DMS 273 treated with DMSO at 0.1 percent for 48 hours (cell line): Measurements from ENCODE around the gene LYRM4.

ENCODE experiments used
- DNase-seq: peaks from one replicate; lab custom pipeline; 2025; lab: John Stamatoyannopoulos, UW

LYRM4 gene

GRCh38 chr6:5280920-5281319 lies 20.2 kb upstream of the LYRM4 start:
- DNase-seq: no peak

GRCh38 chr6:5279891-5280338 lies 19.2 kb upstream of the LYRM4 start:
- no peak for DNase-seq

GRCh38 chr6:5278565-5279120 lies 17.9 kb upstream of the LYRM4 start:
- DNase-seq: no peak

GRCh38 chr6:5278047-5278446 lies 17.3 kb upstream of the LYRM4 start:
- no peak for DNase-seq

- DNase-seq: no peak
Observed at GRCh38 chr6:5277589-5277988, 16.8 kb upstream of the LYRM4 start.

GRCh38 chr6:5276581-5276980 lies 15.8 kb upstream of the LYRM4 start:
- DNase-seq: no peak

GRCh38 chr6:5275497-5275896 lies 14.7 kb upstream of the LYRM4 start:
- no peak for DNase-seq

- DNase-seq: no peak
Observed at GRCh38 chr6:5274231-5274630, 13.5 kb upstream of the LYRM4 start.

GRCh38 chr6:5271926-5272325 lies 11.2 kb upstream of the LYRM4 start:
- no peak for DNase-seq

- no peak for DNase-seq
Observed at GRCh38 chr6:5270093-5270680, 9.4 kb upstream of the LYRM4 start.

GRCh38 chr6:5266423-5266822 lies 5.7 kb upstream of the LYRM4 start:
- DNase-seq: no peak

- no peak for DNase-seq
Observed at GRCh38 chr6:5261545-5262109, 877 bp upstream of the LYRM4 start.

GRCh38 chr6:5260111-5260620 lies 584 bp downstream of the LYRM4 start:
- DNase-seq: peak; percentile 60

- no peak for DNase-seq
Observed at GRCh38 chr6:5259428-5259827, 1.3 kb downstream of the LYRM4 start.

- DNase-seq: no peak
Observed at GRCh38 chr6:5257400-5257799, 3.4 kb downstream of the LYRM4 start.

GRCh38 chr6:5256952-5257351 lies 3.8 kb downstream of the LYRM4 start:
- DNase-seq: no peak

- DNase-seq: no peak
Observed at GRCh38 chr6:5250911-5251310, 9.8 kb downstream of the LYRM4 start.

- no peak for DNase-seq
Observed at GRCh38 chr6:5250451-5250850, 10.3 kb downstream of the LYRM4 start.

GRCh38 chr6:5249451-5250122 lies 11.2 kb downstream of the LYRM4 start:
- no peak for DNase-seq

GRCh38 chr6:5248302-5249098 lies 12.2 kb downstream of the LYRM4 start:
- no peak for DNase-seq

- DNase-seq: no peak
Observed at GRCh38 chr6:5247201-5247600, 13.5 kb downstream of the LYRM4 start.
